Neural crest cell (in vitro differentiated cells): ENCODE results near the gene PRM2. TPM values are rescaled to one million over a fixed set of nuclear protein-coding genes. Genes with fewer than 3 reads are reported as not detected.

Source experiments
- DNase-seq: peaks from one replicate; pipeline ENCODE4 v3.0.0; 2021; ENCODE audit warnings: low read depth, mixed read lengths, low spot score
- H3K27ac Mint-ChIP-seq: one replicate; pipeline ENCODE4 v1.8.0; 2021; ENCODE audit warnings: mild to moderate bottlenecking, mixed read lengths; ENCODE audit not compliant: unreplicated experiment
- H3K27me3 Mint-ChIP-seq: 2 replicates; pipeline ENCODE4 v1.8.0; 2021; ENCODE audit warnings: low read depth, mild to moderate bottlenecking, mixed read lengths
- H3K36me3 Mint-ChIP-seq: 2 replicates; pipeline ENCODE4 v1.8.0; 2021; ENCODE audit warnings: low read depth, mild to moderate bottlenecking, mixed read lengths
- H3K4me1 Mint-ChIP-seq: 2 replicates; pipeline ENCODE4 v1.8.0; 2021; ENCODE audit warnings: mixed read lengths
- H3K4me3 Mint-ChIP-seq: one replicate; pipeline ENCODE4 v1.8.0; 2021; ENCODE audit warnings: mild to moderate bottlenecking, mixed read lengths
- H3K9me3 Mint-ChIP-seq: 2 replicates; pipeline ENCODE4 v1.8.0; 2021; ENCODE audit warnings: mixed read lengths
- CTCF ChIP-seq: fragments of 200-600 bp; sonication (generic); conservative IDR thresholded peaks from 2 replicates; pipeline ENCODE4 v1.5.0; 2021; ENCODE audit warnings: antibody characterized with exemption, mild to moderate bottlenecking
- total RNA-seq: library from RNA; stranded (reverse); gene quantifications from 2 replicates; pipeline ENCODE4 v1.2.1, GENCODE V29; 2021

PRM2 gene
- total RNA-seq, 1 donor from 2014 or later, result not detected

- no peaks in the 10 kb centered on the region for H3K36me3 Mint-ChIP-seq
- DNase-seq, result no peak
Observed at GRCh38 chr16:11232852-11233726, 43.2 kb downstream of the PRM2 start.

GRCh38 chr16:11232302-11232851 lies 43.9 kb downstream of the PRM2 start:
- H3K36me3 Mint-ChIP-seq, result no peaks in the 10 kb centered on the region
- no peak for DNase-seq
- TF ChIP-seq CTCF, result no peak
- H3K4me3 Mint-ChIP-seq, result no peak overlapping the region
- no peaks in the 10 kb centered on the region for H3K4me1 Mint-ChIP-seq
- no peak overlapping the region for H3K27ac Mint-ChIP-seq
- no peaks in the 10 kb centered on the region for H3K27me3 Mint-ChIP-seq
- no peaks in the 10 kb centered on the region for H3K9me3 Mint-ChIP-seq

More at GRCh38 chr16:11232852-11233726, 43.2 kb downstream of the PRM2 start:
- TF ChIP-seq CTCF, result no peak
- H3K4me3 Mint-ChIP-seq, result no peak overlapping the region
- no peak overlapping the region for H3K27ac Mint-ChIP-seq
- no peaks in the 10 kb centered on the region for H3K27me3 Mint-ChIP-seq
- no peaks in the 10 kb centered on the region for H3K4me1 Mint-ChIP-seq
- no peaks in the 10 kb centered on the region for H3K9me3 Mint-ChIP-seq

GRCh38 chr16:11231367-11231970 lies 44.8 kb downstream of the PRM2 start:
- H3K4me1 Mint-ChIP-seq, result no peaks in the 10 kb centered on the region
- H3K9me3 Mint-ChIP-seq, result no peaks in the 10 kb centered on the region
- TF ChIP-seq CTCF, result no peak
- H3K27ac Mint-ChIP-seq, result no peak overlapping the region
- H3K27me3 Mint-ChIP-seq, result no peaks in the 10 kb centered on the region
- H3K4me3 Mint-ChIP-seq, result no peak overlapping the region
- no peak for DNase-seq
- no peaks in the 10 kb centered on the region for H3K36me3 Mint-ChIP-seq

GRCh38 chr16:11229906-11230305 lies 46.4 kb downstream of the PRM2 start:
- Mint-ChIP-seq H3K4me1 (no peaks in the 10 kb centered on the region), H3K27ac (no peak overlapping the region), H3K36me3 (no peaks in the 10 kb centered on the region), H3K27me3 (no peaks in the 10 kb centered on the region), H3K4me3 (no peak overlapping the region), H3K9me3 (no peaks in the 10 kb centered on the region)
- TF ChIP-seq CTCF, result no peak
- DNase-seq, result no peak

- no peak overlapping the region for H3K27ac Mint-ChIP-seq
- H3K36me3 Mint-ChIP-seq, result no peaks in the 10 kb centered on the region
- DNase-seq, result no peak
- peaks cover 4% of the 10 kb centered on the region for H3K4me1 Mint-ChIP-seq
- no peak overlapping the region for H3K4me3 Mint-ChIP-seq
- H3K9me3 Mint-ChIP-seq, result no peaks in the 10 kb centered on the region
- H3K27me3 Mint-ChIP-seq, result no peaks in the 10 kb centered on the region
- no peak for TF ChIP-seq CTCF
Observed at GRCh38 chr16:11229432-11229831, 46.8 kb downstream of the PRM2 start.
